Measurements from ENCODE around the gene IMPDH2.

IMPDH2 gene

DNA sequence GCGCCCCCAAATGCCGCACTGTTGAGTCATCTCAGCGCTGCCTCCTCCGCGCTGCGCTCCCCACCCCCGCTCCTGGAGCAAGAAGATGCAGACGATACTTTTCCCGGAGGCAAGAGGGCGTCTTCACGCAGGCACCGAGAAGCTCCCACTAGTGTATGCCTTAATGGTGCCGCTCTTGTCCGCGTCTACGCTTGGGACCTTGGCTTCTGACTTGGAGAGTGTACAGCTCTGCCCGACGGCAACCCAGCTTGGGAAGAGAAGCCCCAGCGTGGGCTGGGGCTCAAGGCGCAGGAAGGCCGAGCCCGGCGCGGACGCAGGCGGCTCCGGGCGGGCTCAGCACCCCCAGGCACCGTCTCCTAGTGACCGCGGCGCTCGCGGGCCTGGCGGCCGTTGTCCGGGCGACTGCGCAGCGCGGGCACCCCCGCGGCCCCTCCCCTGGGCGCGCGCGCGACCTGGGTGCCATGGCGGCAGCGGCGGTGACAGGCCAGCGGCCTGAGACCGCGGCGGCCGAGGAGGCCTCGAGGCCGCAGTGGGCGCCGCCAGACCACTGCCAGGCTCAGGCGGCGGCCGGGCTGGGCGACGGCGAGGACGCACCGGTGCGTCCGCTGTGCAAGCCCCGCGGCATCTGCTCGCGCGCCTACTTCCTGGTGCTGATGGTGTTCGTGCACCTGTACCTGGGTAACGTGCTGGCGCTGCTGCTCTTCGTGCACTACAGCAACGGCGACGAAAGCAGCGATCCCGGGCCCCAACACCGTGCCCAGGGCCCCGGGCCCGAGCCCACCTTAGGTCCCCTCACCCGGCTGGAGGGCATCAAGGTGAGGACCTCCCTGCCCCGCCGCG lies 39.2 kb downstream of the IMPDH2 start, which contains the start of gene P4HTM:
Gene P4HTM (plus strand): TSS at position 446 of the 840 bp plus-strand sequence. CDS start 16 bp downstream, at position 462.
- peak within 1 kb of the TSS; percentile 94 for H3K4me3 ChIP-seq (ENCODE audit: low read depth, low read length)
- TF ChIP-seq, protein P1, sequence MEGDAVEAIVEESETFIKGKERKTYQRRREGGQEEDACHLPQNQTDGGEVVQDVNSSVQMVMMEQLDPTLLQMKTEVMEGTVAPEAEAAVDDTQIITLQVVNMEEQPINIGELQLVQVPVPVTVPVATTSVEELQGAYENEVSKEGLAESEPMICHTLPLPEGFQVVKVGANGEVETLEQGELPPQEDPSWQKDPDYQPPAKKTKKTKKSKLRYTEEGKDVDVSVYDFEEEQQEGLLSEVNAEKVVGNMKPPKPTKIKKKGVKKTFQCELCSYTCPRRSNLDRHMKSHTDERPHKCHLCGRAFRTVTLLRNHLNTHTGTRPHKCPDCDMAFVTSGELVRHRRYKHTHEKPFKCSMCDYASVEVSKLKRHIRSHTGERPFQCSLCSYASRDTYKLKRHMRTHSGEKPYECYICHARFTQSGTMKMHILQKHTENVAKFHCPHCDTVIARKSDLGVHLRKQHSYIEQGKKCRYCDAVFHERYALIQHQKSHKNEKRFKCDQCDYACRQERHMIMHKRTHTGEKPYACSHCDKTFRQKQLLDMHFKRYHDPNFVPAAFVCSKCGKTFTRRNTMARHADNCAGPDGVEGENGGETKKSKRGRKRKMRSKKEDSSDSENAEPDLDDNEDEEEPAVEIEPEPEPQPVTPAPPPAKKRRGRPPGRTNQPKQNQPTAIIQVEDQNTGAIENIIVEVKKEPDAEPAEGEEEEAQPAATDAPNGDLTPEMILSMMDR (IDR thresholded peaks at IDR 0.05; ENCODE audit: low read depth, low read length, missing control alignments), result peak; percentile 14
- DNase-seq (ENCODE audit: low read depth), result peak; percentile 46

DNA sequence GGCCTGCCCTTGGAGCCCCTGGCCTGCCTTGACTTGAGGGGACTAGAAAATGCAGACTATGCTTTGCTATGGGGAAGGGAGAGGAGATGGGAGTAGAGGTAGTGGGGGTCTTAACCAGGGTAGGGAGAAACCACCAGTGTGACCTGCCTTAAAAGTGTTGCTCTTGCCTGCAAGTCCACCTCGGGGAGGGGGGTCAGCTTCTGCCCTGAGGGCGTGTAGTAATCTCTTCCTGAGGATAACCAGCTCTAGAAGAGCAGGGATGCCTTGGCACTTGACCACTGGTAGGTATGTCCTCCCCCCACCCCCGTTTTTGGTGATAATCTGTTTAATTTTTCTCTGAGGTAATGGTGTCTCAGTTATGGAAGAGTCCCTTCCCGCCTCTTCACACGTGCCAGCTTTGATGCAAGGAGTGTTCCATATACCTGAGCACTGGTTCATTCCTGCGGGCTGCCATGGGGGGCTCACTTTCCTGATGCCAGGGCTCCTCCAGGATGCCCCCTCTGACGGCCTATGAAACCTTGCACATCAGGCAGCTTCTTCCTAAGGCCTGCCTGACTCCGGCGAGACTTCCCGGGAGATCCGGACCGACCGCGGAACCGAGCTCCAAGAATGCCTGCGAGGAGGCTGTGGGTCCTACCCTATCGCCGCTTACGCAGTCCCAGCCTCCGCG lies 39.9 kb downstream of the IMPDH2 start:
- TF ChIP-seq, protein P1 (IDR thresholded peaks at IDR 0.05; ENCODE audit: low read depth, low read length, missing control alignments), result no peak
- DNase-seq (ENCODE audit: low read depth), result no peak

DNA sequence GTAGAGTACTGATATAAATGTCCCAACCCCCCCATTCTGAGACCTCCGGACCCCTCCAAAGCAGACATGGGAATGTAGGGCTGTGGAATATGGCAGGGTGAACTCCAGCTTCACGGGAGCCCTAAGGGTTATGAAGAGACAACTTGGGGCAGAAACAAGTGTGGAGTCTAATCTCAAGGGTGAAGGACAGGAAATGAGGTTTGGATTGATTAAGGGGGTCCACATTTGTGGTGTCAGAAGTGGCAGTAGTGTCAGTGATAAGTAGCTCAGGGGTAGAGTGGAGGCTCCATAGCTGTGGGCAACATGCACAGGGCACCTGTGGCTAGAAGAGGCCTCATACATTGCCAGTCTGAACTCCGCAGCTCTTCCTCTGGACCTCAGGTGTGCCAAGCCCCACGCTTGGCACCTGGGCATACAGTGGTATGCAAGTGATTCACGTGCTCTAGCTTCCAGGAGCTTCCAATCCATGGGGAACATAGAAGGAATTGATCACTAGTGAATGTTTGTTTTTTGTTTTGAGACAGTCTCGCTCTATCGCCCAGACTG lies 43.3 kb downstream of the IMPDH2 start:
- TF ChIP-seq, protein P1 (IDR thresholded peaks at IDR 0.05; ENCODE audit: low read depth, low read length, missing control alignments), result no peak
- H3K4me3 ChIP-seq (ENCODE audit: low read depth, low read length), result no peak overlapping the region
- DNase-seq (ENCODE audit: low read depth), result no peak

More for the DNA sequence above, 39.9 kb downstream of the IMPDH2 start:
- peak overlapping the region; percentile 94 for H3K4me3 ChIP-seq (ENCODE audit: low read depth, low read length)

DNA sequence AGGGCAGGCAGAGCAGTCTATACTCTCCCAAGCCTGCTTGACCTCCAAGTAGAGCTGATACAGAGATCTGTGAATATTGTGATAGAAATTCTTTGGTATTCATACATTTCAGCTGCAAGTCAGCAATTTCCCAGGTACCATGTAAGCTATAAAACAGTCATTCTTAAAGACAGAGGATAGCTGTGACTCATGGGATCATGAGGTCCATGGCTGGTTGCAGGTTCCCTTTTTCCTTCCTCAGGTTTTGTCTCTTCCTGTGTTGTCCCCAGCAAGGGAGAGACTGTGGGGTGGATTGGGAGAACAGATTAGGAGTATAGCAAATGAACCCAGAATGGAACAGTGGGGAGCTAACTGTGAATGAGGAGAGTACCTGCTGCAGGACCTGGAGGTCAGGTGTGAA lies 44.5 kb downstream of the IMPDH2 start:
- TF ChIP-seq, protein P1 (IDR thresholded peaks at IDR 0.05; ENCODE audit: low read depth, low read length, missing control alignments), result no peak
- no peak overlapping the region for H3K4me3 ChIP-seq (ENCODE audit: low read depth, low read length)
- no peak for DNase-seq (ENCODE audit: low read depth)

DNA sequence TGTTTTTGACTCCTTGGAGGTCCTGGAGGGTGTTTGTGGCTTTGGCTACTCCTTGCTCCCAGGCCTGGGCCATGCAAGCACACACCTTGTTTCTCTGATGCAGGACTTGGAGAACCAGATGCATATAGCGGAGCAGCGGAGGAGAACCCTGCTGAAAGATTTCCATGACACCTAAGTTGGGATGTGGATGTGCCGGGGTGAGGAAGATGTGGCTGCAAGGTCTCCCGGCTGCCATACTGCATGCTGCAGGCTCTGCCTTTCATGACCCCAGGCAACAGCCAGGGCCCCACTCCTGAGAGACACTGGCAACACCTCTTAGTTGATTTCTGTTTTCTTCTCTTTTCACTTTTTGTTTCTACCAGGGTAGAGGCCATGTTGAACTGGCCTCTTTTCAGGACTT lies 46.1 kb downstream of the IMPDH2 start:
- no peak overlapping the region for H3K4me3 ChIP-seq (ENCODE audit: low read depth, low read length)
- TF ChIP-seq, protein P1 (IDR thresholded peaks at IDR 0.05; ENCODE audit: low read depth, low read length, missing control alignments), result no peak
- no peak for DNase-seq (ENCODE audit: low read depth)

DNA sequence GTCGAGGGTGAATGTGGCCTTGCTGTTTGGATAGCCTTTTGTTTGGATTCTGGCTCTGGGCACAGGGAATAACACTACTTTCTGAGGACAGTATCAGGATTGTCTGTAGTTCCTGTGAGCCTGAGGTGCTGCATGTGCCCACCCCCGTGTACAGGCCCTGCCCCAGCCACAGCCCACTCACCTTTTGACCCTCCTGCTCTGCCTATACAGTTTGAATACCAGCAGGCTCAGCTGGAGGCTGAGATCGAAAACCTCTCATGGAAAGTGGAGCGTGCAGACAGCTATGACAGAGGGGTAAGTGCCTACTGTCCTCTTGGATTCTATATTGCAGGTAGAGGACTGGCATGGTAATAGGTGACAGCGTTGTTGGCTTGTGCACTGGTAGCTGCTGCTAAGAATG lies 46.5 kb downstream of the IMPDH2 start:
- TF ChIP-seq, protein P1 (IDR thresholded peaks at IDR 0.05; ENCODE audit: low read depth, low read length, missing control alignments), result no peak
- H3K4me3 ChIP-seq (ENCODE audit: low read depth, low read length), result no peak overlapping the region
- DNase-seq (ENCODE audit: low read depth), result no peak
